ENCODE measurements around the gene CEP152. TPM values are rescaled to one million over a fixed set of nuclear protein-coding genes. Genes with fewer than 3 reads are reported as not detected.

The CEP152 gene
- total RNA-seq, 5 donors from 2014 or later (not counting 1 experiment from before 2014, with no cell fraction given): 6.6 to 11.4 (median 10.3) TPM

- no peak overlapping the region for H3K27ac Mint-ChIP-seq
- H3K36me3 Mint-ChIP-seq: no peaks in the 10 kb centered on the region
- WGBS (ENCODE audit: insufficient coverage): no CpG with 5 or more reads among the region's 1 CpG
Measured at GRCh38 chr15:48823706-48824105, 12.8 kb upstream of the CEP152 start.

GRCh38 chr15:48823237-48823636 is 12.4 kb upstream of the CEP152 start:
- Mint-ChIP-seq H3K4me1 (no peaks in the 10 kb centered on the region), H3K27ac (no peak overlapping the region), H3K27me3 (peaks cover 6 to 10% of the 10 kb centered on the region in 2 donors), H3K9me3 (peaks cover 4 to 6% (median 5%) of the 10 kb centered on the region in 3 donors), H3K4me3 (no peak overlapping the region), H3K36me3 (no peaks in the 10 kb centered on the region)
- Histone ChIP-seq H3K9me3 (no peaks in the 10 kb centered on the region), H3K27ac (ENCODE audit: low read length) (no peak overlapping the region), H3K4me1 (ENCODE audit: control insufficient read depth in 1 of 2, extremely low read depth in 1 of 2, insufficient read depth in 2 of 2, low read length in 2 of 2) (no peaks in the 10 kb centered on the region), H3K36me3 (ENCODE audit: control insufficient read depth in 2 of 2, extremely low read depth in 1 of 2, insufficient read depth in 1 of 2, low read length in 1 of 2) (no peaks in the 10 kb centered on the region), H3K4me3 (ENCODE audit: control insufficient read depth in 1 of 2, extremely low read depth in 1 of 2, low read length in 1 of 2) (no peak overlapping the region), H3K27me3 (replicated peaks in 1 of 2; ENCODE audit: control insufficient read depth in 2 of 2, extremely low read depth in 1 of 2, insufficient read depth in 2 of 2, low read length in 1 of 2) (peaks cover 0 to 2% of the 10 kb centered on the region in 2 experiments)
- WGBS (ENCODE audit: insufficient coverage): 80% methylated on average over 1 of the region's 1 CpG
- ATAC-seq (replicated peaks in 1 of 4): no peak
- POLR2A ChIA-PET: no interaction called here
- CTCF ChIA-PET: interaction anchor here in 1 of 2 donors (0.6 kb wide), 1 partner anchor 373 kb away, joined by 3 read pairs; no protein-coding TSS in a partner anchor
- DNase-seq: no peak

More at GRCh38 chr15:48823706-48824105, 12.8 kb upstream of the CEP152 start:
- Histone ChIP-seq H3K9me3 (no peaks in the 10 kb centered on the region), H3K36me3 (ENCODE audit: control insufficient read depth in 2 of 2, extremely low read depth in 1 of 2, insufficient read depth in 1 of 2, low read length in 1 of 2) (no peaks in the 10 kb centered on the region), H3K4me1 (ENCODE audit: control insufficient read depth in 1 of 2, extremely low read depth in 1 of 2, insufficient read depth in 2 of 2, low read length in 2 of 2) (no peaks in the 10 kb centered on the region), H3K27me3 (replicated peaks in 1 of 2; ENCODE audit: control insufficient read depth in 2 of 2, extremely low read depth in 1 of 2, insufficient read depth in 2 of 2, low read length in 1 of 2) (peaks cover 0 to 2% of the 10 kb centered on the region in 2 experiments), H3K27ac (ENCODE audit: low read length) (no peak overlapping the region), H3K4me3 (ENCODE audit: control insufficient read depth in 1 of 2, extremely low read depth in 1 of 2, low read length in 1 of 2) (no peak overlapping the region)
- H3K9me3 Mint-ChIP-seq: peaks cover 4 to 6% (median 5%) of the 10 kb centered on the region in 3 donors
- ATAC-seq (replicated peaks in 1 of 4) (no peak), DNase-seq (no peak)
- H3K4me3 Mint-ChIP-seq: no peak overlapping the region
- POLR2A ChIA-PET: no interaction called here
- no peaks in the 10 kb centered on the region for H3K4me1 Mint-ChIP-seq
- H3K27me3 Mint-ChIP-seq: peaks cover 6 to 10% of the 10 kb centered on the region in 2 donors
- CTCF ChIA-PET: no interaction called here

- CTCF ChIA-PET: interaction anchor here (0.6 to 1.1 kb wide), 2 partner anchors 47 to 1838 kb away, joined by 3 to 4 read pairs; no protein-coding TSS in a partner anchor
Measured at GRCh38 chr15:48814286-48814685, 3.4 kb upstream of the CEP152 start.

GRCh38 chr15:48811325-48811958 is 573 bp upstream of the CEP152 start:
- Histone ChIP-seq H3K36me3 (ENCODE audit: control insufficient read depth in 2 of 2, extremely low read depth in 1 of 2, insufficient read depth in 1 of 2, low read length in 1 of 2) (no peaks in the 10 kb centered on the region), H3K27me3 (replicated peaks in 1 of 2; ENCODE audit: control insufficient read depth in 2 of 2, extremely low read depth in 1 of 2, insufficient read depth in 2 of 2, low read length in 1 of 2) (peaks cover 0 to 2% of the 10 kb centered on the region in 2 experiments), H3K9me3 (no peaks in the 10 kb centered on the region), H3K4me1 (ENCODE audit: control insufficient read depth in 1 of 2, extremely low read depth in 1 of 2, insufficient read depth in 2 of 2, low read length in 2 of 2) (peaks cover 10 to 12% of the 10 kb centered on the region in 2 experiments), H3K4me3 (ENCODE audit: control insufficient read depth in 1 of 2, extremely low read depth in 1 of 2, low read length in 1 of 2) (peak overlapping the region; percentile 78 to 90), H3K27ac (ENCODE audit: low read length) (no peak overlapping the region)
- WGBS (ENCODE audit: insufficient coverage): 0% methylated on average over 15 of the region's 25 CpGs
- Mint-ChIP-seq H3K27ac (peak overlapping the region; percentile 37 to 77), H3K27me3 (peaks cover 5% of the 10 kb centered on the region in 2 donors), H3K36me3 (no peaks in the 10 kb centered on the region), H3K9me3 (no peaks in the 10 kb centered on the region), H3K4me3 (peak overlapping the region; percentile 81 to 97 (median 94)), H3K4me1 (peaks cover 20 to 35% (median 29%) of the 10 kb centered on the region in 3 donors)
- ChIA-PET CTCF (interaction anchor here in 1 of 2 donors (0.6 to 1.6 kb wide), 8 partner anchors 11 to 1541 kb away, joined by 3 to 13 read pairs (median 4); partner anchors contain the start of genes COPS2 and EID1), POLR2A (interaction anchor here (0.6 to 2.2 kb wide), 2 partner anchors 9 to 66 kb away, joined by 4 to 11 read pairs; partner anchors contain the start of gene EID1 (in 1 of the 2))
- ATAC-seq (replicated peaks in 1 of 4): no peak
- DNase-seq: peak in 1 of 35 experiments; percentile 0

More at GRCh38 chr15:48814286-48814685, 3.4 kb upstream of the CEP152 start:
- ATAC-seq (replicated peaks in 1 of 4): no peak
- H3K4me3 ChIP-seq (ENCODE audit: control insufficient read depth in 1 of 2, extremely low read depth in 1 of 2, low read length in 1 of 2): no peak overlapping the region
- Mint-ChIP-seq H3K27ac (no peak overlapping the region), H3K9me3 (no peaks in the 10 kb centered on the region), H3K27me3 (peaks cover 5% of the 10 kb centered on the region in 2 donors), H3K4me1 (peaks cover 13 to 21% (median 19%) of the 10 kb centered on the region in 3 donors), H3K4me3 (no peak overlapping the region), H3K36me3 (no peaks in the 10 kb centered on the region)
- DNase-seq: no peak
- WGBS (ENCODE audit: insufficient coverage): no CpG with 5 or more reads among the region's 2 CpGs
- H3K4me1 ChIP-seq (ENCODE audit: control insufficient read depth in 1 of 2, extremely low read depth in 1 of 2, insufficient read depth in 2 of 2, low read length in 2 of 2): peaks cover 10 to 12% of the 10 kb centered on the region in 2 experiments
- H3K9me3 ChIP-seq: no peaks in the 10 kb centered on the region
- H3K36me3 ChIP-seq (ENCODE audit: control insufficient read depth in 2 of 2, extremely low read depth in 1 of 2, insufficient read depth in 1 of 2, low read length in 1 of 2): no peaks in the 10 kb centered on the region
- peaks cover 0 to 2% of the 10 kb centered on the region in 2 experiments for H3K27me3 ChIP-seq (replicated peaks in 1 of 2; ENCODE audit: control insufficient read depth in 2 of 2, extremely low read depth in 1 of 2, insufficient read depth in 2 of 2, low read length in 1 of 2)
- H3K27ac ChIP-seq (ENCODE audit: low read length): no peak overlapping the region
- POLR2A ChIA-PET: no interaction called here

DNA sequence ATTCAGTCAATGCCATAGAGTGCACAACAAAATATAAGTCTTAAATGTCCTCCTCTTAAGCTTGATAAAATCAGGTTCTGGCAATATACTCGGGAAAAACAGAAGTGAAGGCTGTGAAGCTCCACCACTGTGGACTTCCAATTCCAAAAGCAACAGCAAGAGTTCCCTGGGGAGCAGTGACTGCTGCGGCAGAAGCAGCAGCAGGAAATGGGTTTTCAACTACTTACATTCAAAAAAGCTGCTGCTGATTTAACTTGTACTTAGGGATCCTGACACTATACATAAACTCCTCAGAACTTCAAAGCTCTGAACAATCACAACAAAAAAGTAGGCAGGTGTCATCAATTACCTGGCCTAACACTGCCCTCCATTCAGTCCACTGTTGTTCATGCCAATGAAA is 4.7 kb downstream of the CEP152 start:
- ChIA-PET POLR2A (no interaction called here), CTCF (interaction anchor here in 1 of 2 donors (0.6 to 0.8 kb wide), 2 partner anchors 200 to 1549 kb away, joined by 3 read pairs; partner anchors contain the start of gene GABPB1)
- Mint-ChIP-seq H3K36me3 (peaks cover 16% of the 10 kb centered on the region), H3K9me3 (no peaks in the 10 kb centered on the region), H3K27me3 (no peaks in the 10 kb centered on the region), H3K27ac (no peak overlapping the region), H3K4me1 (peaks cover 19 to 27% (median 27%) of the 10 kb centered on the region in 3 donors), H3K4me3 (no peak overlapping the region)
- no peak for DNase-seq
- Histone ChIP-seq H3K27me3 (replicated peaks in 1 of 2; ENCODE audit: control insufficient read depth in 2 of 2, extremely low read depth in 1 of 2, insufficient read depth in 2 of 2, low read length in 1 of 2) (no peaks in the 10 kb centered on the region), H3K4me1 (ENCODE audit: control insufficient read depth in 1 of 2, extremely low read depth in 1 of 2, insufficient read depth in 2 of 2, low read length in 2 of 2) (peaks cover 3 to 6% of the 10 kb centered on the region in 2 experiments), H3K9me3 (no peaks in the 10 kb centered on the region), H3K36me3 (ENCODE audit: control insufficient read depth in 2 of 2, extremely low read depth in 1 of 2, insufficient read depth in 1 of 2, low read length in 1 of 2) (no peaks in the 10 kb centered on the region), H3K27ac (ENCODE audit: low read length) (no peak overlapping the region), H3K4me3 (ENCODE audit: control insufficient read depth in 1 of 2, extremely low read depth in 1 of 2, low read length in 1 of 2) (no peak overlapping the region)
- no peak for ATAC-seq (replicated peaks in 1 of 4)
- 82% methylated on average over 2 of the region's 2 CpGs for WGBS (ENCODE audit: insufficient coverage)

- H3K4me3 ChIP-seq (ENCODE audit: control insufficient read depth in 1 of 2, extremely low read depth in 1 of 2, low read length in 1 of 2): no peak overlapping the region
- WGBS (ENCODE audit: insufficient coverage): no CpG with 5 or more reads among the region's 2 CpGs
- ChIA-PET POLR2A (no interaction called here), CTCF (interaction anchor here in 1 of 2 donors (0.8 kb wide), 1 partner anchor 1549 kb away, joined by 3 read pairs; the partner anchor contains the start of gene GABPB1)
- Mint-ChIP-seq H3K27ac (no peak overlapping the region), H3K36me3 (peaks cover 16% of the 10 kb centered on the region), H3K27me3 (no peaks in the 10 kb centered on the region), H3K4me3 (no peak overlapping the region), H3K9me3 (no peaks in the 10 kb centered on the region), H3K4me1 (peaks cover 20 to 28% (median 27%) of the 10 kb centered on the region in 3 donors)
- no peaks in the 10 kb centered on the region for H3K27me3 ChIP-seq (replicated peaks in 1 of 2; ENCODE audit: control insufficient read depth in 2 of 2, extremely low read depth in 1 of 2, insufficient read depth in 2 of 2, low read length in 1 of 2)
- H3K9me3 ChIP-seq: no peaks in the 10 kb centered on the region
- no peak for ATAC-seq (replicated peaks in 1 of 4)
- peaks cover 3 to 6% of the 10 kb centered on the region in 2 experiments for H3K4me1 ChIP-seq (ENCODE audit: control insufficient read depth in 1 of 2, extremely low read depth in 1 of 2, insufficient read depth in 2 of 2, low read length in 2 of 2)
- DNase-seq: no peak
- H3K36me3 ChIP-seq (ENCODE audit: control insufficient read depth in 2 of 2, extremely low read depth in 1 of 2, insufficient read depth in 1 of 2, low read length in 1 of 2): no peaks in the 10 kb centered on the region
- no peak overlapping the region for H3K27ac ChIP-seq (ENCODE audit: low read length)
Measured at GRCh38 chr15:48805591-48805990, 5.3 kb downstream of the CEP152 start.

Measured in T-cell (primary cell).